Spleen (tissue), 7 donors: Measurements from ENCODE around the gene EVPL.

ENCODE experiments used
- CTCF ChIP-seq, 11 experiments: fragments of 200-600 bp in 7 of 11; fragments of 450-650 bp in 4 of 11; sonication (generic) in 4 of 11; IDR thresholded peaks in 8 of 11; conservative IDR thresholded peaks in 3 of 11; 1 replicate in 7 of 11; 2 replicates in 4 of 11; pipeline versions ENCODE4 v1.4.0 to v1.8.0; 2016 to 2021; ENCODE audit warnings: antibody characterized with exemption in 11 of 11, inconsistent platforms in 4 of 11, mild to moderate bottlenecking in 1 of 11
- POLR2A ChIP-seq, 3 donors: fragments of 450-650 bp; IDR thresholded peaks; one replicate each; pipeline ENCODE4 v1.5.1; 2017; ENCODE audit warnings: antibody characterized with exemption in 3 of 3, mild to moderate bottlenecking in 1 of 3
- donor health status: DM: no; HTN: no; CAD: no; lungs with moderate emphysema.
- donor health status: DM: no; HTN: no; CAD: no.
- donor health status: DM: no; HTN: no; CAD: no.

- TF ChIP-seq POLR2A (IDR thresholded peaks at IDR 0.05) (no peak), CTCF (IDR thresholded peaks at IDR 0.05 in 8 of 11, conservative IDR thresholded peaks at IDR 0.05 in 3 of 11) (no peak)
Measured at GRCh38 chr17:75987041-75987440, 40.1 kb downstream of the EVPL start.
